ENCODE results near the gene RASGRF1.
"Not testable (repeated sequence)": the region's sequence is repeated elsewhere in the genome, so short reads cannot be mapped to it uniquely, and the experiment has no call there.

The RASGRF1 gene, protein sequence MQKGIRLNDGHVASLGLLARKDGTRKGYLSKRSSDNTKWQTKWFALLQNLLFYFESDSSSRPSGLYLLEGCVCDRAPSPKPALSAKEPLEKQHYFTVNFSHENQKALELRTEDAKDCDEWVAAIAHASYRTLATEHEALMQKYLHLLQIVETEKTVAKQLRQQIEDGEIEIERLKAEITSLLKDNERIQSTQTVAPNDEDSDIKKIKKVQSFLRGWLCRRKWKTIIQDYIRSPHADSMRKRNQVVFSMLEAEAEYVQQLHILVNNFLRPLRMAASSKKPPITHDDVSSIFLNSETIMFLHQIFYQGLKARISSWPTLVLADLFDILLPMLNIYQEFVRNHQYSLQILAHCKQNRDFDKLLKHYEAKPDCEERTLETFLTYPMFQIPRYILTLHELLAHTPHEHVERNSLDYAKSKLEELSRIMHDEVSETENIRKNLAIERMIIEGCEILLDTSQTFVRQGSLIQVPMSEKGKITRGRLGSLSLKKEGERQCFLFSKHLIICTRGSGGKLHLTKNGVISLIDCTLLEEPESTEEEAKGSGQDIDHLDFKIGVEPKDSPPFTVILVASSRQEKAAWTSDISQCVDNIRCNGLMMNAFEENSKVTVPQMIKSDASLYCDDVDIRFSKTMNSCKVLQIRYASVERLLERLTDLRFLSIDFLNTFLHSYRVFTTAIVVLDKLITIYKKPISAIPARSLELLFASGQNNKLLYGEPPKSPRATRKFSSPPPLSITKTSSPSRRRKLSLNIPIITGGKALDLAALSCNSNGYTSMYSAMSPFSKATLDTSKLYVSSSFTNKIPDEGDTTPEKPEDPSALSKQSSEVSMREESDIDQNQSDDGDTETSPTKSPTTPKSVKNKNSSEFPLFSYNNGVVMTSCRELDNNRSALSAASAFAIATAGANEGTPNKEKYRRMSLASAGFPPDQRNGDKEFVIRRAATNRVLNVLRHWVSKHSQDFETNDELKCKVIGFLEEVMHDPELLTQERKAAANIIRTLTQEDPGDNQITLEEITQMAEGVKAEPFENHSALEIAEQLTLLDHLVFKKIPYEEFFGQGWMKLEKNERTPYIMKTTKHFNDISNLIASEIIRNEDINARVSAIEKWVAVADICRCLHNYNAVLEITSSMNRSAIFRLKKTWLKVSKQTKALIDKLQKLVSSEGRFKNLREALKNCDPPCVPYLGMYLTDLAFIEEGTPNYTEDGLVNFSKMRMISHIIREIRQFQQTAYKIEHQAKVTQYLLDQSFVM (N-terminal part only)

GRCh38 chr15:79090487-79091203, at the start of gene RASGRF1:
Gene RASGRF1 (minus strand): TSS chr15:79090780. CDS start chr15:79090498, 282 bp downstream.
- no peak for DNase-seq

DNA sequence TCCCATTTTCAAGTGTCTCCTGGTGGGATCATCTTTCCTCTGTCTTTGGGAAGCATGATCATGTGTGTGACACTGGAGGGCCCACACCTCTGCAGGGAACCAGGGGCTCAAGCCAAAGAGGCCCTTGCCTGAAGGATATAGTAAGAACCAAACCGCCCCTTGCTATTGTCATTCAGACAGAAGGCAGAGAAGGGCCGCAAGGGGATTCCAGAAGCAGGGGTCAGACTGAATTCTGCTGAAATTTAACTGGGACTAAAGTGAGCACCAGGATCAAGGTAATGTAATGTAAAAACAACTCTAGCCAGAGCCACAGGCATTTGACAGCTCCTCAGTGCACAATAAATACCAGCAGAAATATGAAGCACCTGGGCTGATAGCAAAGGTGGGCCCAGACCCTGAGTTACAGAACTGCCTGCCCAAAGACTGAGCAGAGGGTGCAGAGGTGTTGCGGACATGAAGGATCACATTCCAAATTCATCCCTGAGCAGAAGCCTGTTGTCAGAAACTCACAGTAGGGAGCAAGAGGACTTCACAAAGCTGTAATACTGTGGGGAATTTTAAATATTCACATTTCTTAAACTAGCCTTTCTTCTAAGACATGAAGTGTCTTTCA, 46.0 kb upstream of the RASGRF1 start:
- no peak for DNase-seq

DNA sequence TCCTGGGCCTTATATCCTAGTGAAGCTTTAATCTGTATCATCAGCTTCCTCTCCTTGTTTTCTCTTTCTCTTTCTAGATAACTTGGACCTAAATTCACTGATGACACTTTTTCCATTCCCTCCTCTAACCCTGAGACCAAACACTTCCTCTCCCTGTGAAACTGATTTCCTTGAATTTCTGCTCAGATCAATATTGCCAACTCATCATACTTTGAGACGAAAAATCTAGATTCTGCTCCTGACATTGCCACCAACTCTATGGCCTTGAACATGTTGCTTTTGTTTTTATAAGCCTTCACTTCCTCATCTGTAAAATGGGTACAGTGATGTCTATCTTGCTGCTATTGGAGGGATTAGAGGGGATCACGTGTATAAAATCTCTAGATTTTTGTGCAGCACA, 42.7 kb upstream of the RASGRF1 start:
- DNase-seq: no peak

GRCh38 chr15:79132770-79133169, 42.2 kb upstream of the RASGRF1 start:
- DNase-seq: no peak

- DNase-seq: no peak
Observed at GRCh38 chr15:79132361-79132760, 41.8 kb upstream of the RASGRF1 start.

DNA sequence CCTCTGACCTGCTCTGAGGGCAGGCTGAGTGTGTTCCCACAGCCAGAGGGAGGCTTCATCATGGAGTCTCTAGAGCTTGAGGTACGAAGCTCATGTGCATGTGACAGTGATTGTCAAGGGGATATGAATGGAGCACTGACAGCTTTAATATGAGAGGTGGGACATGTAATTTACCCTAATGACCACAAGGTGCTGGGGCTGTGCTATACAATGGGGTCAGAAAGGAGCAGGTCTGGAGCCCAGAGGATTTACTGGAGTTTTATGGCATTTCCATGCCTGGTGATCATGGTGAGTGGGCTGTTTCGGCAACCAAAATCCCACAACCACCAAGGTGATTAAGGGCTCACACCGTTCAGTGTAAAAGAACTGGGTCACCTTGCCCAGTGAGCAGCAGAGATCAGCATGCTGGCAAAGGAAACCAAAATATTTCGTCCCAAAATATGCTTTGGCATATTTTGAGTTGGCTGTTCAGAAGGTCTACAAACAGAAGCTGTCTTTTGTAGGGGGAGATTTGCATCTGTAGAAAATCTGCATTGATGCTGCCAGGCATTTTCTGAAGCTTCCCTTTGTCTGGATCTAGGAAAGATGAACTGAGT, 40.1 kb upstream of the RASGRF1 start:
- DNase-seq: no peak

- DNase-seq: no peak
Observed at GRCh38 chr15:79129235-79129634, 38.7 kb upstream of the RASGRF1 start.

DNA sequence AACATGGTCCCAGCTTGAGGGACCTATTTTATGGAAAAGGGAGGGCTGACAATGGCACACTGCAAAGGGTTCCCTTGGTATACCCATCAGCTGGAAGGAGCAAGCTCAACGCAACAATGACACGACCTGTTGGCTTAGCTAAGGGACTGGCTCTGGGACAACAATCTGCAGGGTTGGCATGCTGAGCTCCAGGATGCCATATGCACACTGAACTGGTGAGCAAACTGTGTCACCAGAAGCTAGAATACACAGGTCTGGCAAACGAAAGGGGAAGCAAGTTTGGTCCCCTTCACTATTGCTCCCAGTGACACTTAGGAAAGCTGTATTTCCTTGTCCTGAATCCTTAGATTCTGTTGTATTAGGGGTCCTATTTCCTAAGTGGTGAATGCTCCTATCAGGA, 38.0 kb upstream of the RASGRF1 start:
- no peak for DNase-seq

DNA sequence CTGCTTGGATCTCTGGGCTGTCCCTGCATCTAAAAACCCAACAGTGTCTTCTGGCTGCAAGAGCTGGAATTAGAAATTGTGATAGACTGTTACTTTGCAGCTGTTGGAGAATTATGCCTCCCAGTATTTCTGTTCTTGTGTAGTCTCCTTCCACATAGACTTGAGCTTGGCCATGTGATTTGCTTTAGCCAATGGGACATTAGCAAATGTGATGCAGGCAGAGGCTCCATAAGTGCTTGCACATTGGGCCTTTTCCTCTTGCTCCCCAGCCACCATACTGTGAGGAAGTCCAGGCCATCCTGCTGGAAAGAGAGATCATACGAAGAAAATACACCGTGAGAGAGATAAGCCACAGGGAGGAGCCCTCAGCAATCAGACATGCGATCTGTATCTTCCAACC, 33.8 kb upstream of the RASGRF1 start:
- no peak for DNase-seq

DNA sequence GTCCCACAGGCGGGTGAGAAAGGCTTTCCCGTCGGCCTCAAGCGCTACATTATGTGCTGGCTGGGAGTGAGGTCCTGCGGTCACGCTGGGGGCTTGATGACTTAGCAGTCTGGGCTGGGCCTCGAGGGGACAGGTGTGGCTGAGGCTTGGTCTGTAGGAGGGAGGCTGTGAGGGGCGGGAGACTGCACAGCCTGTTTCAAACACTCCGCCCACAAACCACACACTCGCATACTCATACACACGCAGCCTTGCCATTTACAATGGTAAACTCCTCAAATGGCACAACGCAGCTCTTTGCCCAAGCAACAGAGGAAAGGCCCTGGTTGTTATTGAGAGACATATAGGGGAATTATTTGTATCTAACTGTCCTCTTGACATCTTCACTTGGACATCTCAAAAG, 32.4 kb upstream of the RASGRF1 start:
- no peak for DNase-seq

- DNase-seq: no peak
Observed at GRCh38 chr15:79122391-79122790, 31.8 kb upstream of the RASGRF1 start.

DNA sequence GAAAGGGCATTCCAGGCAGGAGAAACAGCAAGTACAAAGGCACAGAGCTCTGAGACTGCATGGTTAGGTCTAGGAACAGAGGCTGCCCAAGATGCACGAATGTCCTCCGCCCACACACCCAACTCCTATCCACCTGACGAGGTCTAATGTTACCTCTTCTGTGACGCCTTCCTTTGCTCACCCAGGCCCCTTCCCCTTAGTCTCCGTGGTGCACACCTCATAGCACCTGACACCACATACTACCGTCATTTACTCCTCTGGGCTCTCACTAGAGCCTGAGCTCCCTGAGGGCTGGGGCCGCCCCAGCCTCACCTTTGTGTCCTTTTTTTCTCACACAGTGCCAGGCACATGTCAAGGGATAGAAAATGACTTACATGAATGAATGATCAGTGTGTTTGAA, 31.0 kb upstream of the RASGRF1 start:
- DNase-seq: no peak

DNA sequence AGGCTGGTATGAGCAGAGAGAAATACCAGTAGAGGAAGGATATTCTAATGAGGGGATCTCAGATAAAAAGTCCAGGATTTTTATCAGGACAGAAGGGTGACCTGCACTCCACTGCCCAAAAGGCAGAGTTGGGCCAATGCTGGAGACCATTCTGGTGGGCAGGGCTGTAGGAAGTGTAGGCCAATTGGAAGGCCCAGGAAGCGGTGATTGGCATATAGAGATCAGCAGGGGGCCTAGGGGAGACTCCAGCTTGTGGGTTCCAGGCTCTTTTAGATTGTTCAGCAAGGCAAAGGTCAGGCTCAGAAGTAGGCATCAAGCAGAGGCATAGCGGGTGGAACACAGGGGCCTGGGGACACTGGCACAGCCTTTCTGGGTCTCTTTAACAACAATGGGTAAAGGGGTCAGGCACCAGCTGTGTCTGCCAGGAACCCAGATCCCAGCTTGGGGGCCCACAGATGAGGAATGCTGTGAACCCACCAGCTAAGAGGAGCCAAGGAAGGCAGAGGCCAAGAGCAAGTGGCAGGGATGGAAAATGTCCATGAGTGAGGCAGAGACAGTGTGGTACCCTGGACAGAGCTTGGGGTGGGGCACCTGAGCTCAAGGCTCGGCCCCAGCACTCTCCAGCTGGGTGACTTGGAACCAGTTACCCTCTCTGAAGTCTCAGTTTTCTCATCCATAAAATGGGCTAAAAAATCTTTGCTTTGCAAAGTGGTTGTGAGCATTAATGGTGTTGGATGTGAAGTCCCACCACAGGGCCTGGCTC, 27.0 kb upstream of the RASGRF1 start:
- DNase-seq: no peak

DNA sequence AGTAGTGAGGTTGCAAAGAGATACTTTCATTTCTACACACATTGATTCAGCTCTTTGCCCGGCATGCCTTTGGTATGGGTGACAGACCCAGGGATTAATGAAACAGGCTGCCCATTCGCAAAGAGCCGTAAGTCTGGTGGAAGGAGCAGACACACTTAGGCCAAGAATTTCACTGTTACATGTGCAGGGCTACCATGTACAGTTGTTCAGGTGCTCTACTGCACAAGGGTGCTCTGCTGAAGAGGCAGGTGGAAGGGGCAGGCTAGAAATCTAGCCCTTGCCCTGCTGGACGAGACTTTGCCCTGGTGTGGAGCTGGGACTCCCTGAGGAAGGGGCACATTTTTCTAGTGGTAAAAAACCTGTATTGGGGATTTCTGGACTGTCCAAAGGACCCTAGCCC, 26.2 kb upstream of the RASGRF1 start:
- no peak for DNase-seq

DNA sequence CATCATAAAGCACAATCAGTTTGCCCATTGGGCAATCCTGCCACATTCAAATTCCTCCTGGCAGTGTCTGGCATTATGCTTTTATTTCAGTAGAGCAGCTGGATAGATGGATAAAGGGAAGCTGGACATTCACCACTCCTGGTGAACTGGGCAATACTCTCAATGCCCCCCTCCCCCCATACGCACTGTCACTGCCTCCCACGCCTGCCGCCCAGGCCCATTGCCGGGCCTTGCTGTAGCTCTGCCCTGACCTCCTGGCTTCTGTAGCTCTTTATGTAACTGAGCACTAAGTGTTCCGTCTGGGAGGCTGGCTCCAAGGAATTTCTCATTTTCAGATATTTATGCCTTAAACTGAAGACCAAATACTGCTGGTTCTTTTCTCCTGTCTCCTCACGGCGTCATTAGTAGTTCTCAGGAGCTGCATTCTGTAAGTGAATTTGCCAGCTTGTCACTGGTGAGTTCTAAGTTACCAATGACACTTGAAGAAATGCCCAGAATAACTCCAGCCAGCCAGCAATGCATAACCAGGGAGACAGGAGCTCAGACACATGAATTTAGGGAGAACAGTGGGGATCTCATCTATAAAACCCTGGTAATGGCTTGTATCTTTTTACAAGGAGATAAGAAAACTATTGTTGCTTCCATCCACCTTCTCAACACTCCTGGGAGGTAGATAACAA, 25.5 kb upstream of the RASGRF1 start:
- DNase-seq: no peak

DNA sequence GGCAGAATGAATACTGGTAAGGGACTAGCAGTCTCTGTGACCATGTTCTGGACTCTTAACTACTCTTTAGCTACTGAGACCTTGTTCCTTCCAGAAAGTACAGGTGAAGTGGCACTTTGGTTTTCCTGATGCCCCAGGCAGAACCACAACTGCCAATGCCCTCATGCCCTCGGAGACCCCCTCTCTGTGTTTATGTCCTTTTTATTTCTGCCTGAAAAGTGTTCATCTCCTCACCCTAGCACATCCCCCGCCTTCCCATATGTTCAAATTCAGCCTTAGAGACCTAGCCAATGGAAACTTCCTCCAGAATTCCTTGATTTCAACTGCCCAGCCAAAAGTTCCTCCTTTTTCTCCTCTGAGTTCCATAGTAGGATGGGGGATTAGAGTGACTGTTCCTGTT, 23.3 kb upstream of the RASGRF1 start:
- no peak for DNase-seq

- DNase-seq: not testable (repeated sequence)
Observed at GRCh38 chr15:79111404-79111803, 20.8 kb upstream of the RASGRF1 start.

DNA sequence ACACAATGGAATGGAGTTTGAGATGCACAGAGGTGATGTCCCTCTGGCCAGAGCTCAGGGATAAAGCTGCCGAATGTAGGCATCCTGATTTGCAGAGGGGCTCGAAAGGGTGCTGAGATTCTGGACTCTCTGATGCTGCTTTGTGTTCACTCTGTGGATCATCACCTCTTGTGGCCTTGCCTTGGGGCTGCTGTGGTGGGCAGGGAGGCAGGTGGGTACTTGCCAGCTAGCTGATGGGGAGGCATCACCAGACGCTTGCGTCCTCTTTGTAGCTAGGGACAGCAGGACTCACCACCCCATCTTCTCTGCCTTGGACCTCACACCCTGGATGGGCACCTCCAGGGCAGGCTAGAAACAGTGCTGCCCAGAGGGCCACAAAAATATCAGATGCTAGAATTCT, 14.6 kb upstream of the RASGRF1 start:
- no peak for DNase-seq

- DNase-seq: no peak
Observed at GRCh38 chr15:79102595-79102994, 12.0 kb upstream of the RASGRF1 start.

DNA sequence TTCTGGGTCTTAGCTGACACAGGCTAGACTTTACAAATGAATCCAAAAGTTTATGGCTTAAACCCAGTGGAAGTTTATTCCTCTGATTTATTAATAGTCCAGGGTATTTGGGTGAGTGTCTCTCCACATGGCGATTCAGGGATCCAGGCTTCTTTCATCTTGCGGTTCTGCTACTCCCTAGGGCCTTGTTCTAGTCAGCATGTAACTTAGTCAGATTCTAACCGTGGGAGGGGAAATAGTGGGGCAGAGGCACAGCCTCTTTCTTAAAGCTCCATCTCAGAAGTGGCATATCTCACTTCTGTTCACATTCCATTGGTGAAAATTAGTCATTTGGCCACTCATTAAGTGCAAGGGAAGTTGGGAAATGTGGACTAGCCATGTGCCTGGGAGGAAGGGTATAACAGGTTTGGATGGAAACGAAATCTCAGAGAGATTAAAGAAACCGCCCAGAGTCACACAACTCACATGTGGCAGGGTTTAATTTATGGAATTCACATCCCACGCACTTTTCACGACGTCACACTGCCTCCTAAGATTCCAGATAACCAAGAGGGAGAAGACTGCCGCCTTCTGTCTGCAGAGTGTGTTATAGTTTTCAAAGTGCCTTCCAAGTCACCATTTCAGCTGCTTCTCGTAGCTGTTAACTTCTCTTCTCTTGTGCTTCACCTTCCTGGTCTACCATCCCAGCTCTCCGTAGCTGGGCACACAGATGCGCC, 11.4 kb upstream of the RASGRF1 start:
- DNase-seq: no peak
